HepG2 (cell line): Measurements from ENCODE around the gene CEP89. TPM values are rescaled to one million over a fixed set of nuclear protein-coding genes. Genes with fewer than 3 reads are reported as not detected.
"Not testable (repeated sequence)": the region's sequence is repeated elsewhere in the genome, so short reads cannot be mapped to it uniquely, and the experiment has no call there.

ENCODE experiments used
- ATAC-seq: fragments of 200-7000 bp; cut with Tn5 transposase; 3 replicates; pipeline ENCODE4 v1.9.1; 2020; ENCODE audit warnings: mild to moderate bottlenecking, moderate library complexity
- BruUV-seq: library from RNA; stranded (reverse); fragments of 400-500 nt; replicated peaks from 2 replicates; lab custom pipeline; 2021; lab: Mats Ljungman, UMichigan
- CTCF ChIA-PET: fragments of 300-600 bp; formaldehyde crosslinking; extraction: SDS; loops from one replicate; lab custom pipeline; 2021; ENCODE audit warnings: low total read pairs, inconsistent platforms, low intra/inter-chr PET ratio; lab: Yijun Ruan, JAX
- POLR2A ChIA-PET: fragments of 350-600 bp; sonication (Branson Sonifier 250); formaldehyde crosslinking; loops from one replicate; lab custom pipeline; 2020; ENCODE audit warnings: antibody characterized with exemption, inconsistent platforms; lab: Yijun Ruan, JAX
- DNase-seq: peaks from one replicate; pipeline ENCODE4 v3.0.0-alpha.2; 2015; ENCODE audit warnings: low spot score
- FAIRE-seq: peaks from 3 replicates; lab custom pipeline; 2011; peaks lifted over from hg19 to GRCh38; lab: Jason Lieb, UNC
- H2AFZ ChIP-seq: one replicate; pipeline ENCODE4 v1.6.1; 2011; ENCODE audit warnings: low read length, inconsistent platforms
- H3K27ac ChIP-seq: fragments of 300-600 bp; 3 replicates; pipeline ENCODE4 v1.8.0; 2011; ENCODE audit warnings: mixed run types, mild to moderate bottlenecking, mixed read lengths, low read length, inconsistent platforms; ENCODE audit not compliant: insufficient read depth; ENCODE audit errors: extremely low read length
- H3K27me3 ChIP-seq, 2 experiments: fragments of 200-600 bp in 1 of 2; 2 replicates in 1 of 2; 3 replicates in 1 of 2; pipeline versions ENCODE4 v1.6.0 to v1.8.0; 2011; ENCODE audit warnings: low read length in 2 of 2, mild to moderate bottlenecking in 2 of 2, moderate library complexity in 2 of 2, inconsistent platforms in 1 of 2; ENCODE audit not compliant: insufficient read depth in 2 of 2, control insufficient read depth in 1 of 2
- H3K36me3 ChIP-seq, 2 experiments: fragments of 200-600 bp in 1 of 2; replicated peaks in 1 of 2; 2 replicates in 1 of 2; 3 replicates in 1 of 2; pipeline versions ENCODE4 v1.5.1 to v1.8.0; 2011; ENCODE audit warnings: low read length in 2 of 2, inconsistent platforms in 1 of 2; ENCODE audit not compliant: insufficient read depth in 2 of 2, control insufficient read depth in 1 of 2
- H3K4me1 ChIP-seq: 2 replicates; pipeline ENCODE4 v1.5.1; 2012; ENCODE audit warnings: low read length, inconsistent platforms; ENCODE audit not compliant: insufficient read depth
- H3K4me2 ChIP-seq: 2 replicates; pipeline ENCODE4 v1.6.0; 2011; ENCODE audit warnings: low read depth, low read length, inconsistent platforms
- H3K4me3 ChIP-seq, 3 experiments: fragments of 200-600 bp in 1 of 3; sonication (generic), shearing (Covaris generic) in 1 of 3; replicated peaks in 1 of 3; 2 replicates each; pipeline ENCODE4 v1.5.1; 2011 to 2016; ENCODE audit warnings: low read length in 3 of 3, inconsistent platforms in 2 of 3, low read depth in 2 of 3, mild to moderate bottlenecking in 2 of 3, control low read depth in 1 of 3, mixed read lengths in 1 of 3; ENCODE audit not compliant: insufficient read depth in 1 of 3
- H3K79me2 ChIP-seq: one replicate; pipeline ENCODE4 v1.6.1; 2011; ENCODE audit warnings: low read length, inconsistent platforms; ENCODE audit not compliant: insufficient read depth
- H3K9ac ChIP-seq: 2 replicates; pipeline ENCODE4 v1.6.0; 2011; ENCODE audit warnings: mild to moderate bottlenecking, low read depth, low read length, inconsistent platforms; ENCODE audit not compliant: insufficient read depth
- H3K9me3 ChIP-seq: 2 replicates; pipeline ENCODE4 v1.5.1; 2012; ENCODE audit warnings: mild to moderate bottlenecking, low read length
- H4K20me1 ChIP-seq: 2 replicates; pipeline ENCODE4 v1.6.0; 2011; ENCODE audit warnings: inconsistent platforms, mild to moderate bottlenecking, low read length, moderate library complexity; ENCODE audit not compliant: insufficient read depth
- MLLT10 ChIP-seq: sonication (generic); formaldehyde crosslinking; IDR thresholded peaks from 2 replicates; pipeline ENCODE4 v1.4.0; 2020; ENCODE audit warnings: missing genetic modification reagents
- PATZ1 ChIP-seq: sonication (generic); formaldehyde crosslinking; IDR thresholded peaks from 2 replicates; pipeline ENCODE4 v1.4.0; 2020; ENCODE audit warnings: missing genetic modification reagents
- POLR2A ChIP-seq, 2 experiments: IDR thresholded peaks; 2 replicates each; pipeline ENCODE4 v1.6.1; 2011; ENCODE audit warnings: low read depth in 2 of 2, low read length in 2 of 2, mild to moderate bottlenecking in 1 of 2, moderate library complexity in 1 of 2; ENCODE audit not compliant: insufficient read depth in 1 of 2
- ZBTB38 ChIP-seq: sonication (generic); formaldehyde crosslinking; IDR thresholded peaks from 2 replicates; pipeline ENCODE4 v1.5.1; 2020; ENCODE audit warnings: mild to moderate bottlenecking, missing genetic modification reagents
- ZNF333 ChIP-seq: sonication (generic); formaldehyde crosslinking; IDR thresholded peaks from 2 replicates; pipeline ENCODE4 v1.4.0; 2020; ENCODE audit warnings: mild to moderate bottlenecking, missing genetic modification reagents, borderline replicate concordance
- ZNF687 ChIP-seq: sonication (generic); formaldehyde crosslinking; IDR thresholded peaks from 2 replicates; pipeline ENCODE4 v1.5.1; 2020; ENCODE audit warnings: mild to moderate bottlenecking, missing genetic modification reagents, moderate library complexity
- WGBS: methylation state at CpG from one replicate; pipeline ENCODE4 v1.1.6; 2017; ENCODE audit warnings: low lambda C conversion rate; 5-methylcytosine and 5-hydroxymethylcytosine counted together
- in situ Hi-C: cut with HindIII; loops from 2 replicates; pipeline ENCODE4 v1.10.0; 2017; ENCODE audit warnings: low pct_unique_long_range_greater_than_20kb; ENCODE audit not compliant: extremely low pct_ligation_motif_present
- intact Hi-C: fragments of 100-400 bp; cut with micrococcal nuclease; formaldehyde crosslinking; loops from one replicate; pipeline ENCODE4 v1.10.0; 2022; ENCODE audit not compliant: unreplicated experiment
- polyA plus RNA-seq, 8 experiments: library from polyadenylated mRNA; depleted of rRNA in 3 of 8; stranded (reverse) in 7 of 8; unstranded in 1 of 8; fragments of >200 nt; fragmentation: Illumina TruSeq in 4 of 8; extraction: Trizol in 4 of 8; gene quantifications; 2 replicates each; pipeline versions ENCODE4 v1.2.1 to v1.2.3, GENCODE V29; 2011 to 2016; ENCODE audit warnings: low read depth in 4 of 8, missing spikeins in 1 of 8, mixed read lengths in 1 of 8; ENCODE audit not compliant: insufficient read depth in 1 of 8
- total RNA-seq, 5 experiments: library from RNA; depleted of rRNA; stranded (reverse); fragments of >200 nt; fragmentation: Illumina TruSeq; extraction: Trizol; gene quantifications; 2 replicates each; pipeline ENCODE4 v1.2.3, GENCODE V29; 2016; ENCODE audit warnings: low read depth in 1 of 5

The CEP89 gene
- total and polyA plus RNA-seq, 2 of the 13 experiments (the other 11 are each of a cell fraction or from before 2014, with no cell fraction given), result 7.2 to 10.9 TPM

GRCh38 chr19:32868206-32868950 lies 103.4 kb downstream of the CEP89 start:
- Histone ChIP-seq H3K27ac (no peak overlapping the region), H3K9me3 (no peaks in the 10 kb centered on the region)
- no peak for TF ChIP-seq MLLT10
- TF ChIP-seq ZNF333, result no peak
- TF ChIP-seq ZNF687 (CRISPR knock-in tag), result peak; percentile 25
- 0 out of 2 replicates have a peak, but pooled peaks have one; percentile 11 for TF ChIP-seq PATZ1
- TF ChIP-seq ZBTB38 (CRISPR knock-in tag), result peak; percentile 29; the same call in 1 of the 2 replicates
- TF ChIP-seq POLR2A (IDR thresholded peaks at IDR 0.05; ENCODE audit: insufficient read depth in 1 of 2, low read depth in 2 of 2, low read length in 2 of 2), result no peak
- TF ChIP-seq, all 625 proteins: peak for 3
- Histone ChIP-seq H3K4me3 (no peak overlapping the region), H3K36me3 (peaks cover 2 to 3% of the 10 kb centered on the region in 2 experiments; a peak in 3 of 5 replicates), H2AFZ (no peak overlapping the region), H3K9ac (no peak overlapping the region), H4K20me1 (no peaks in the 10 kb centered on the region), H3K27me3 (no peaks in the 10 kb centered on the region), H3K4me2 (0 out of 2 replicates have a peak overlapping the region, but pooled peaks have one; percentile 100), H3K79me2 (no peaks in the 10 kb centered on the region), H3K4me1 (peaks cover 26% of the 10 kb centered on the region)
- in situ Hi-C loops, result no loop called here
- DNase-seq, result no peak
- FAIRE-seq, result no peak
- BruUV-seq, result no TSS peak
- no peak for ATAC-seq
- ChIA-PET CTCF (no interaction called here), POLR2A (no interaction called here)
- intact Hi-C loops, result no loop called here
- 88% methylated on average over 16 of the region's 19 CpGs for WGBS

- FAIRE-seq, H3K79me2 ChIP-seq, H2AFZ ChIP-seq, CTCF ChIA-PET, ATAC-seq, BruUV-seq, H3K4me3 ChIP-seq, H4K20me1 ChIP-seq, POLR2A ChIA-PET, intact Hi-C loops, DNase-seq, H3K4me2 ChIP-seq, H3K36me3 ChIP-seq, in situ Hi-C loops, H3K9me3 ChIP-seq, H3K27me3 ChIP-seq, H3K9ac ChIP-seq, H3K27ac ChIP-seq: not testable (repeated sequence)
- H3K4me1 ChIP-seq, result peaks cover 26% of the 10 kb centered on the region
- 95% methylated on average over 9 of the region's 9 CpGs for WGBS
Measured at GRCh38 chr19:32867436-32867835, 104.3 kb downstream of the CEP89 start.
